HG03060 (cell line): ENCODE results near the gene ZEB2.

Experiments
- ATAC-seq: cut with Tn5 transposase; IDR thresholded peaks from one replicate; pipeline ENCODE4 v1.9.1; 2021; ENCODE audit warnings: low read depth, moderate number of reproducible peaks; ENCODE audit not compliant: unreplicated experiment

ZEB2 gene

GRCh38 chr2:144455987-144456386, 63.9 kb downstream of the ZEB2 start:
- ATAC-seq = no peak

- no peak for ATAC-seq
These were observed 65.2 kb downstream of the ZEB2 start for GRCh38 chr2:144454466-144455287.

GRCh38 chr2:144453486-144454158, 66.3 kb downstream of the ZEB2 start:
- ATAC-seq = no peak

GRCh38 chr2:144452989-144453336, 67.0 kb downstream of the ZEB2 start:
- ATAC-seq = no peak

GRCh38 chr2:144452169-144452988, 67.5 kb downstream of the ZEB2 start:
- no peak for ATAC-seq

- no peak for ATAC-seq
These were observed 68.5 kb downstream of the ZEB2 start for GRCh38 chr2:144451443-144451842.

- ATAC-seq = no peak
These were observed 70.9 kb downstream of the ZEB2 start for GRCh38 chr2:144449028-144449406.

- ATAC-seq = no peak
These were observed 71.4 kb downstream of the ZEB2 start for GRCh38 chr2:144448389-144449027.

- ATAC-seq = no peak
These were observed 72.4 kb downstream of the ZEB2 start for GRCh38 chr2:144447535-144447934.

- ATAC-seq = no peak
These were observed 73.8 kb downstream of the ZEB2 start for GRCh38 chr2:144446136-144446535.

- no peak for ATAC-seq
These were observed 74.7 kb downstream of the ZEB2 start for GRCh38 chr2:144445196-144445595.

- ATAC-seq = no peak
These were observed 75.8 kb downstream of the ZEB2 start for GRCh38 chr2:144443837-144444817.

GRCh38 chr2:144441711-144442141, 78.2 kb downstream of the ZEB2 start:
- no peak for ATAC-seq

- no peak for ATAC-seq
These were observed 79.9 kb downstream of the ZEB2 start for GRCh38 chr2:144439993-144440392.

- ATAC-seq = no peak
These were observed 80.9 kb downstream of the ZEB2 start for GRCh38 chr2:144438801-144439631.

GRCh38 chr2:144437636-144438035, 82.3 kb downstream of the ZEB2 start:
- ATAC-seq = no peak

- ATAC-seq = no peak
These were observed 85.3 kb downstream of the ZEB2 start for GRCh38 chr2:144434425-144435222.

GRCh38 chr2:144432921-144433320, 87.0 kb downstream of the ZEB2 start:
- ATAC-seq = no peak
